Choroid plexus epithelial cell (primary cell): ENCODE data around the gene MED31.
A peak's percentile ranks its signal among the peaks of the same experiment; 100 is the strongest.

Experiments used
- DNase-seq: peaks from one replicate; pipeline ENCODE4 v3.0.0-alpha.2; 2010; ENCODE audit warnings: low read depth
- H3K4me3 ChIP-seq: 2 replicates; pipeline ENCODE4 v1.5.1; 2011; ENCODE audit warnings: low read depth, mild to moderate bottlenecking, control low read depth, low read length, moderate library complexity
- TF ChIP-seq, protein P1 (sequence below): conservative IDR thresholded peaks from 2 replicates; pipeline ENCODE4 v1.5.1; 2011; ENCODE audit warnings: low read depth, mild to moderate bottlenecking, control low read depth, inconsistent platforms, low read length, moderate library complexity

The MED31 gene

DNA sequence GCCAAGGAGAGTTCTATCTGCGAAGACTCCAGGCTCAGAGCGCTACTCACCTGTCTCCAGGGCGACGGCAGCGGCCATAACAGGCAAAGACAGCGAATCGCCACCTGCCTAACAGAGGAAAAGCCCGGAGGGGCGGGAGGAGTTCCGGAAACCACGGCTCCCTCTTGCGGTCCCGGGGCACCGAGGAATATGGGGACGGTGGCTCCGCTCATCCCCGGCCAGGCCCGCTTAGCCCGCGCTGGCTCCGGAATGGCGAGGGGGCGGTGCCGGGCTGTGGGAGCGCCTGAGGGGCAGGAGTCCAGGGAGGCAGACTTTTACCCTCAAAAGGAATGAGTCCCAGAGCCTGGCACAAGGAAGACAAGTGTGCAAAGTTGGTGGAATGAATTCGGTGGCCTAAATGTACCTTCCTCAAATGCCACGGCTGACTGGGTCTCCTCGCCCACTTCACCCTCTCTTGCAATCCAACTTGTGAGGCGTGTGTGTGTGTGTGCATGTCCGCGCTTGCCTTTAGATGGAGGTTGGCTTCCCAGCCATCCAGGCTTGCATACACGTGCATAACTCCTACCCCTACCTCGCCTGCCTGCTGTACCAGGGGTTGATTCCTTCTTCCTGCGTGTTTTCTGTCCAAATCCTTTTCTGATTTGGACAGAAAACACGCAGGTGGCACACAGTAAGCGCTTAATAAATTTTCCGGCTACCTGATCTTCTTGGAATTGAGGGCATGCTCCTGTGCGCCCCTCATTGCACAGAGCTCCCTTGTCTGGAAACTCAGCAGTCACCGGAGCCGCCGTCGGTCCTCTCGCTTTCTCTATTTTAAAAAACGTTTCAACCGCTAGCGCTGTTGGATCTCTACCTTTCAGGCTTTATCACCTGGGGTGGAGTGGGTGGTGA lies 3.7 kb upstream of the MED31 start:
- no peak for DNase-seq
- no peak overlapping the region for H3K4me3 ChIP-seq
- TF ChIP-seq, protein P1, sequence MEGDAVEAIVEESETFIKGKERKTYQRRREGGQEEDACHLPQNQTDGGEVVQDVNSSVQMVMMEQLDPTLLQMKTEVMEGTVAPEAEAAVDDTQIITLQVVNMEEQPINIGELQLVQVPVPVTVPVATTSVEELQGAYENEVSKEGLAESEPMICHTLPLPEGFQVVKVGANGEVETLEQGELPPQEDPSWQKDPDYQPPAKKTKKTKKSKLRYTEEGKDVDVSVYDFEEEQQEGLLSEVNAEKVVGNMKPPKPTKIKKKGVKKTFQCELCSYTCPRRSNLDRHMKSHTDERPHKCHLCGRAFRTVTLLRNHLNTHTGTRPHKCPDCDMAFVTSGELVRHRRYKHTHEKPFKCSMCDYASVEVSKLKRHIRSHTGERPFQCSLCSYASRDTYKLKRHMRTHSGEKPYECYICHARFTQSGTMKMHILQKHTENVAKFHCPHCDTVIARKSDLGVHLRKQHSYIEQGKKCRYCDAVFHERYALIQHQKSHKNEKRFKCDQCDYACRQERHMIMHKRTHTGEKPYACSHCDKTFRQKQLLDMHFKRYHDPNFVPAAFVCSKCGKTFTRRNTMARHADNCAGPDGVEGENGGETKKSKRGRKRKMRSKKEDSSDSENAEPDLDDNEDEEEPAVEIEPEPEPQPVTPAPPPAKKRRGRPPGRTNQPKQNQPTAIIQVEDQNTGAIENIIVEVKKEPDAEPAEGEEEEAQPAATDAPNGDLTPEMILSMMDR, result no peak

DNA sequence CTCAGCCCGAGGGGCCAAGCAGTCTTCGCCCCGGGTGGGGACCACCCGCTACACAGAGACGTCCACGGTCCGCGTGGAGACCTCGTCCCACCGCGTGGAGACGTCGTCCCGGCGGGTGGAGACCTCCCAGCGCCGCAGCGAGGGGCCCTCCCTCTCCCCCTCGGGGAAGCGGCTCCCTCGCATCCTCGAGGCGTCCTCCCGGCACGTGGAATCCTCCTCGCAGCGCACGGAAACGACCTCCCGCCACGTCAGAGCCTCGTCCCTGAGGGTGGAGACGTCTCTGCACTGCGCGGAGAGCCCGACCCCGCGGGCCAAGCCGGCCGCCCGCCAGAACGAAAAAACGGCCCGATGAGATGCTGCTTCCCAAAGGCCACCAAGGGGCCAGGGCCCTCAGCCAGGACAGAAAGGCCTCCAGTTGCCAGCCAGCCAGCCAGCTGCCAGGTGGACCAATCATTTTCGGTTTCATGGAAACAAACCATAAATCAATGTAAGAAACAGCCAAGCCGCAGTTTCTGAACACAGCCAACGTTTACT lies 581 bp upstream of the MED31 start:
- TF ChIP-seq, protein P1, result no peak
- H3K4me3 ChIP-seq, result peak overlapping the region; percentile 67
- peak; percentile 34 for DNase-seq

DNA sequence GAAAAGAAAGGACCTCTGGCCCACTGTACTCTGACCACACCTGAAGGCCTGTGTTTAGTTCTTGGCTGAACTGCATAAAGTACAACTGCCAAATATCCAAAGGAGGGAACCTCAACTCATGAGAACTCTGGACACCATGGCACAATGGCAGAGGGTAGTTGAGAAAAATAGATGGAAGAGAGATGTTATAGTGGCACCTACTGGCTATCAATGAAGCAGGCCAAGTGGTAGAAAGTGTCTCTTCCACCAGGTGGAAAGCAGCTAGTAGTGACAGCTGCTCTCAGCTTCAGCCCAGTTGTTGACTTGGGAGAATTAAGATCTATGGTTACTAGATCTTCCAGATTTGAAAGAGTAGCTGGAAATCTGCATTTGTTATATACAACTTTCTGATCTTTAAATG lies 3.2 kb downstream of the MED31 start:
- DNase-seq, result peak; percentile 47
- no peak overlapping the region for H3K4me3 ChIP-seq
- TF ChIP-seq, protein P1, result peak; percentile 53

DNA sequence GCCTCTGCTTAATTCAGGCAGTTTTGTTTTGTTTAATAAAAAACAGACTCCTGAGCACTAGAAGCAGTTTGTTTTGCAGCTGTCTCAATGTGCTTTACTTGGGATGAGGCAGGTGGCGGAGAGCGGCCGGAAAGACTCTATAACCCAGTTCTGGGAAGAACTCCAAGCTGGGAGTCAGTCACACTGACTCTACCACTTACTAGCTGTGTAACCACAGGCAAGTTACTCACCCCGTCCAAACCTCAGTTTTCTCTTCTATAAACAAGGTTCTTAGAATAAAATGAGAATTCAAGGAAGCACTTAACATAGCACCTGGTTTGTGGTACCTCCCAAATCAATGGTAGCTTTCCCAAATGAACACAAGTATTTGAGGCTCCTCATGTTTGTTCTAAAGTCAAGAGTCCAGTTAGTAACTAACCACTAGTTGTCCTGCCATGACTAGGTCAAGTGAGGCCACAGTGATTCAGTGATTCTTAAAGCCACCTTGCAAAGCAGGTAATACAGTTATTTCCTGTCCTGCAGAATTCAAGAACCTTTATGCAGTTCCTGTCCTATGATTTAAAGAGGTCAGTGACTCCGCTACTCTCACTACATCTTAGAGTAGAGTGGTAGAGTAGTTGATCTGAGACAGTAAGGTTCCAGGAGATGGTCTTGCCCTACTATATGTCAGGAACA lies 7.8 kb downstream of the MED31 start:
- peak; percentile 71 for DNase-seq
- TF ChIP-seq, protein P1, result no peak
- H3K4me3 ChIP-seq, result no peak overlapping the region

DNA sequence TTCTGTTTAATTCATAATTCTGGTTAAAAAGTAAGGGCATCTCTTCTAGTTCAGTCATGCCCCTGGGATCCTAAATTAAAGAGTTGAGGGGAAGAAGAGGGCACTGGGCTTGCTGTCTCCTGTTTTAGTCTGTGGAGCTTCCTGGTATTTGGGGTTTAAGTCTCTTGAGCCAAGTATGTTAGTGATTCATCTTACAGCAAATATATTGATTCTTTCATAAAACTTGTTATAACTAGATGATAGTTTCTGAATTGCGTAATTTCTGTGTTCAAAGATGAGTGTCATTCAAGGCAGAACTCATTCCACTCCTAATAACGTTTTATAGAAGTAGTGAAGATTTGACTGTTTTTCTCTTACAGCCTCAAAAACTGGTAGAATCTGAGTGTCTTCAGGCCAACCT lies 8.8 kb downstream of the MED31 start:
- no peak for DNase-seq
- H3K4me3 ChIP-seq, result no peak overlapping the region
- TF ChIP-seq, protein P1, result no peak

DNA sequence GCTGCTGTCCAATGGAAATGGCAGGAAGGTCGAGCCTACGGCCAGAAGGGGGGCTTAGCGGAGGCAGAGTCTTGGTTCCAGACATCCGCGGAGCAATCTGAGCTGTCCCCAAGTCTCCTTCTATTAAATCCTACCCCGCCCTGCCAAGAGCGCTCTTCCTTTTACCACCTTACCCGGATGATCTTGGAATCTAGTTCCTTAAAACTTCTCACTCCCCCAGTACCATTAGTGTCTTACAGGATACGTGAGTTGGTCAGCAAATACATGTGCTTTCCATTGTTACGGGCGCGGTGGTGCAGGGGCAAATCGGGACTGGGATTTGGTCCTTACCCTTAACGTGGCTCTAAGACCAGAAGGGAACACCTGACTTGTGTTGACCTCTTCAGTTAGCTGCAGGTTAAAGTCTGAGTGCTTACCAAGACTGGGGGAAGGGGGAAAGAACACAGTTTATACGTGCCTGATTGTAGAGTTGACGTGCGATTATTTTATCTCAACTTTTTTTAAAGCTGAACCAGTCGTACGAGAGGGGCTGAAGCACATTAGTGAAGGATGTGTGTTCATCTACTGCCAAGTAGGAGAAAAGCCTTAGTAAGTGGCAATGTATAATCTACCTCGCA lies 10.1 kb downstream of the MED31 start:
- H3K4me3 ChIP-seq, result peak overlapping the region; percentile 76
- DNase-seq, result peak; percentile 36
- TF ChIP-seq, protein P1, result no peak
